GM12878 (cell line): ENCODE results near the gene DBI. TPM values are rescaled to one million over a fixed set of nuclear protein-coding genes. Genes with fewer than 3 reads are reported as not detected.

Experiments used
- ATAC-seq: fragments of 200-7000 bp; cut with Tn5 transposase; 3 replicates; pipeline ENCODE4 v1.9.1; 2020; ENCODE audit warnings: mild to moderate bottlenecking, moderate library complexity
- BruUV-seq: library from RNA; stranded (reverse); fragments of 400-500 nt; replicated peaks from 2 replicates; lab custom pipeline; 2021; lab: Mats Ljungman, UMichigan
- CTCF ChIA-PET: fragments of 300-600 bp; sonication (Branson Sonifier 250); formaldehyde crosslinking; extraction: SDS; loops from one replicate; lab custom pipeline; 2021; ENCODE audit warnings: inconsistent platforms; lab: Yijun Ruan, JAX
- POLR2A ChIA-PET: fragments of 350-600 bp; formaldehyde crosslinking; extraction: SDS; loops from one replicate; lab custom pipeline; 2021; ENCODE audit warnings: inconsistent platforms; lab: Charles Lee
- RAD21 ChIA-PET: fragments of 300-600 bp; sonication (Branson Sonifier 250); formaldehyde crosslinking; loops from one replicate; lab custom pipeline; 2023; ENCODE audit warnings: antibody characterized with exemption; ENCODE audit not compliant: unreplicated experiment; lab: Charles Lee
- SMC1A ChIA-PET: fragments of 300-600 bp; sonication (Branson Sonifier 250); formaldehyde crosslinking; loops from one replicate; lab custom pipeline; 2023; ENCODE audit not compliant: unreplicated experiment, uncharacterized antibody; lab: Charles Lee
- DNase-seq: peaks from one replicate; pipeline ENCODE4 v3.0.0-alpha.2; 2011; ENCODE audit warnings: low read depth, low spot score
- FAIRE-seq: peaks from 3 replicates; lab custom pipeline; 2011; peaks lifted over from hg19 to GRCh38; lab: Jason Lieb, UNC
- H2AFZ ChIP-seq: 2 replicates; pipeline ENCODE4 v1.6.0; 2011; ENCODE audit warnings: low read depth, low read length, control low read depth; ENCODE audit not compliant: control insufficient read depth
- H3K27ac ChIP-seq: 2 replicates; pipeline ENCODE4 v1.5.1; 2011; ENCODE audit warnings: control low read depth; ENCODE audit not compliant: control insufficient read depth, insufficient read depth
- H3K27me3 ChIP-seq, 2 experiments: replicated peaks in 1 of 2; 2 replicates each; pipeline versions ENCODE4 v1.6.0 to v1.6.1; 2011; ENCODE audit warnings: low read length in 1 of 2; ENCODE audit not compliant: control insufficient read depth in 2 of 2, insufficient read depth in 2 of 2
- H3K36me3 ChIP-seq, 2 experiments: 2 replicates each; pipeline ENCODE4 v1.5.1; 2011; ENCODE audit warnings: low read length in 1 of 2; ENCODE audit not compliant: control insufficient read depth in 2 of 2, insufficient read depth in 2 of 2
- H3K4me1 ChIP-seq: 2 replicates; pipeline ENCODE4 v1.6.1; 2011; ENCODE audit warnings: mild to moderate bottlenecking, low read length, moderate library complexity, mixed read lengths; ENCODE audit not compliant: control insufficient read depth, insufficient read depth
- H3K4me2 ChIP-seq: 2 replicates; pipeline ENCODE4 v1.6.0; 2011; ENCODE audit warnings: control low read depth; ENCODE audit not compliant: control insufficient read depth, insufficient read depth
- H3K4me3 ChIP-seq: fragments of 200-600 bp; sonication (generic); 2 replicates; pipeline ENCODE4 v1.5.1; 2016
- H3K79me2 ChIP-seq: 2 replicates; pipeline ENCODE4 v1.6.0; 2011; ENCODE audit warnings: low read length; ENCODE audit not compliant: control insufficient read depth, insufficient read depth
- H3K9ac ChIP-seq: 2 replicates; pipeline ENCODE4 v1.8.0; 2011; ENCODE audit warnings: low read length, control low read depth, mixed read lengths; ENCODE audit not compliant: control insufficient read depth, insufficient read depth
- H3K9me3 ChIP-seq: replicated peaks from 3 replicates; pipeline ENCODE4 v1.5.1; 2011; ENCODE audit warnings: mild to moderate bottlenecking, low read length; ENCODE audit not compliant: control insufficient read depth, insufficient read depth
- H4K20me1 ChIP-seq: 2 replicates; pipeline ENCODE4 v1.6.0; 2011; ENCODE audit not compliant: control insufficient read depth, insufficient read depth
- CBX5 ChIP-seq: sonication (generic); IDR thresholded peaks from 2 replicates; pipeline ENCODE4 v1.6.1; 2016; ENCODE audit warnings: low read depth, moderate library complexity, mild to moderate bottlenecking, inconsistent platforms
- CHD2 ChIP-seq: IDR thresholded peaks from 2 replicates; pipeline ENCODE4 v1.6.1; 2011; ENCODE audit warnings: low read depth, low read length, improper control_type of control experiment, borderline replicate concordance
- CHD4 ChIP-seq: fragments of 200-600 bp; sonication (generic); IDR thresholded peaks from 2 replicates; pipeline ENCODE4 v1.6.1; 2016; ENCODE audit warnings: mild to moderate bottlenecking
- FOS ChIP-seq: IDR thresholded peaks from 3 replicates; pipeline ENCODE4 v1.6.1; 2011; ENCODE audit warnings: borderline replicate concordance; ENCODE audit not compliant: insufficient read length; ENCODE audit errors: extremely low read depth
- NBN ChIP-seq: fragments of 450-650 bp; IDR thresholded peaks from 2 replicates; pipeline ENCODE4 v1.6.1; 2016
- NFIC ChIP-seq: IDR thresholded peaks from 2 replicates; pipeline ENCODE4 v1.6.1; 2012; ENCODE audit warnings: low read depth, mild to moderate bottlenecking, inconsistent platforms, low read length, moderate library complexity
- NR2F1 ChIP-seq: fragments of 450-650 bp; conservative IDR thresholded peaks from 2 replicates; pipeline ENCODE4 v1.6.1; 2017; ENCODE audit warnings: mild to moderate bottlenecking
- POU2F2 ChIP-seq: IDR thresholded peaks from 3 replicates; pipeline ENCODE4 v1.6.1; 2011; ENCODE audit warnings: low read depth, mild to moderate bottlenecking, low read length, borderline replicate concordance
- SMAD1 ChIP-seq: fragments of 450-650 bp; IDR thresholded peaks from 2 replicates; pipeline ENCODE4 v1.6.1; 2018; ENCODE audit warnings: mild to moderate bottlenecking, low read depth; ENCODE audit not compliant: partially characterized antibody
- SPI1 ChIP-seq: IDR thresholded peaks from 2 replicates; pipeline ENCODE4 v1.6.1; 2011; ENCODE audit warnings: low read depth, mild to moderate bottlenecking, low read length, moderate library complexity, borderline replicate concordance; ENCODE audit not compliant: insufficient read depth
- SREBF2 ChIP-seq: IDR thresholded peaks from 2 replicates; pipeline ENCODE4 v1.6.1; 2012; ENCODE audit warnings: mild to moderate bottlenecking, low read length
- STAT1 ChIP-seq: fragments of 450-650 bp; conservative IDR thresholded peaks from 2 replicates; pipeline ENCODE4 v1.6.1; 2014; ENCODE audit warnings: antibody characterized with exemption, mild to moderate bottlenecking
- SUPT20H ChIP-seq: IDR thresholded peaks from 2 replicates; pipeline ENCODE4 v1.6.1; 2011; ENCODE audit warnings: low read depth, mild to moderate bottlenecking, low read length, moderate library complexity, borderline replicate concordance; ENCODE audit not compliant: control insufficient read depth
- ZBED1 ChIP-seq: IDR thresholded peaks from 2 replicates; pipeline ENCODE4 v1.6.1; 2016; ENCODE audit warnings: borderline replicate concordance
- ZNF24 ChIP-seq: fragments of 450-650 bp; IDR thresholded peaks from 2 replicates; pipeline ENCODE4 v1.6.1; 2017; ENCODE audit warnings: antibody characterized with exemption, mild to moderate bottlenecking
- WGBS: methylation state at CpG from one replicate; pipeline ENCODE4 v1.1.6; 2016; ENCODE audit warnings: low lambda C conversion rate; ENCODE audit not compliant: insufficient replicate concordance, insufficient coverage; ENCODE audit errors: missing lambda C conversion rate; 5-methylcytosine and 5-hydroxymethylcytosine counted together
- in situ Hi-C: fragments of 300-500 bp; cut with MboI; formaldehyde crosslinking; loops from 9 replicates; pipeline ENCODE4 v1.14.3; 2018; ENCODE audit warnings: mixed read lengths
- intact Hi-C: fragments of 100-400 bp; cut with micrococcal nuclease; formaldehyde crosslinking; loops from one replicate; pipeline ENCODE4 v1.14.2; 2022; ENCODE audit not compliant: unreplicated experiment
- polyA plus RNA-seq, 11 experiments: library from polyadenylated mRNA; depleted of rRNA in 4 of 11; unstranded in 6 of 11; stranded (reverse) in 5 of 11; fragments of >200 nt; fragmentation: Nextera tagmentation in 4 of 11; fragmentation: Illumina TruSeq in 1 of 11; extraction: Ambion mirVana in 4 of 11; extraction: Trizol in 1 of 11; gene quantifications; 1 replicate in 1 of 11; 2 replicates in 10 of 11; pipeline versions ENCODE4 v1.2.1 to v1.2.3, GENCODE V29; 2011 to 2016; ENCODE audit warnings: inconsistent platforms in 2 of 11, missing spikeins in 2 of 11, low read depth in 1 of 11
- total RNA-seq, 4 experiments: library from RNA; depleted of rRNA in 3 of 4; stranded (reverse); fragments of >200 nt in 3 of 4; fragmentation: Illumina TruSeq in 1 of 4; extraction: Trizol in 1 of 4; gene quantifications; 2 replicates each; pipeline versions ENCODE4 v1.2.1 to v1.2.3, GENCODE V29; 2013 to 2021
- TF ChIP-seq, protein P1 (sequence below): IDR thresholded peaks from 2 replicates; pipeline ENCODE4 v1.6.1; 2011; ENCODE audit warnings: borderline replicate concordance, low read depth, mild to moderate bottlenecking, moderate library complexity, low read length; ENCODE audit not compliant: insufficient read depth, poor library complexity, severe bottlenecking

Gene DBI
- total and polyA plus RNA-seq, 10 of the 15 experiments (the other 5 are each of a cell fraction or from before 2014, with no cell fraction given), result 248 to 2,567 (median 943) TPM

GRCh38 chr2:119333360-119333759 lies 33.4 kb upstream of the DBI start:
- DNase-seq (no peak), FAIRE-seq (no peak), ATAC-seq (no peak)
- no peak overlapping the region for H3K9ac ChIP-seq
- no peak overlapping the region for H2AFZ ChIP-seq
- no TSS peak for BruUV-seq
- H3K4me1 ChIP-seq, result no peaks in the 10 kb centered on the region; the same call in 1 of the 2 replicates
- H3K79me2 ChIP-seq, result no peaks in the 10 kb centered on the region
- H3K4me3 ChIP-seq, result no peak overlapping the region
- intact Hi-C loops (no loop called here), in situ Hi-C loops (no loop called here)
- H4K20me1 ChIP-seq, result no peaks in the 10 kb centered on the region
- 80% methylated on average over 3 of the region's 3 CpGs for WGBS
- ChIA-PET RAD21 (no interaction called here), POLR2A (no interaction called here), CTCF (no interaction called here), SMC1A (no interaction called here)
- H3K4me2 ChIP-seq, result no peak overlapping the region
- TF ChIP-seq NFIC, result no peak
- no peak for TF ChIP-seq CHD4
- TF ChIP-seq SMAD1, result no peak
- no peak for TF ChIP-seq SREBF2
- no peak for TF ChIP-seq FOS
- no peaks in the 10 kb centered on the region for H3K27me3 ChIP-seq
- no peak overlapping the region for H3K27ac ChIP-seq
- H3K36me3 ChIP-seq, result no peaks in the 10 kb centered on the region; a peak in 1 of 4 replicates
- no peaks in the 10 kb centered on the region for H3K9me3 ChIP-seq

GRCh38 chr2:119333833-119334232 lies 32.9 kb upstream of the DBI start:
- in situ Hi-C loops (no loop called here), intact Hi-C loops (no loop called here)
- Histone ChIP-seq H3K27me3 (no peaks in the 10 kb centered on the region), H3K36me3 (no peaks in the 10 kb centered on the region; a peak in 1 of 4 replicates), H3K4me1 (peaks cover 4% of the 10 kb centered on the region), H3K27ac (no peak overlapping the region), H3K9me3 (no peaks in the 10 kb centered on the region), H3K4me3 (no peak overlapping the region), H3K79me2 (no peaks in the 10 kb centered on the region), H3K9ac (no peak overlapping the region), H3K4me2 (no peak overlapping the region), H2AFZ (no peak overlapping the region), H4K20me1 (no peaks in the 10 kb centered on the region)
- BruUV-seq, result no TSS peak
- 92% methylated on average over 2 of the region's 2 CpGs for WGBS
- ATAC-seq (no peak), FAIRE-seq (no peak), DNase-seq (no peak)
- ChIA-PET SMC1A (no interaction called here), POLR2A (no interaction called here), CTCF (no interaction called here), RAD21 (no interaction called here)
- no peak for TF ChIP-seq CBX5
- no peak for TF ChIP-seq SUPT20H
- no peak for TF ChIP-seq ZNF24
- TF ChIP-seq NR2F1, result no peak
- TF ChIP-seq, protein P1, sequence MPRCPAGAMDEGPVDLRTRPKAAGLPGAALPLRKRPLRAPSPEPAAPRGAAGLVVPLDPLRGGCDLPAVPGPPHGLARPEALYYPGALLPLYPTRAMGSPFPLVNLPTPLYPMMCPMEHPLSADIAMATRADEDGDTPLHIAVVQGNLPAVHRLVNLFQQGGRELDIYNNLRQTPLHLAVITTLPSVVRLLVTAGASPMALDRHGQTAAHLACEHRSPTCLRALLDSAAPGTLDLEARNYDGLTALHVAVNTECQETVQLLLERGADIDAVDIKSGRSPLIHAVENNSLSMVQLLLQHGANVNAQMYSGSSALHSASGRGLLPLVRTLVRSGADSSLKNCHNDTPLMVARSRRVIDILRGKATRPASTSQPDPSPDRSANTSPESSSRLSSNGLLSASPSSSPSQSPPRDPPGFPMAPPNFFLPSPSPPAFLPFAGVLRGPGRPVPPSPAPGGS, result no peak
- TF ChIP-seq CHD2, result no peak
- TF ChIP-seq POU2F2, result no peak
- no peak for TF ChIP-seq ZBED1
- no peak for TF ChIP-seq SPI1
- TF ChIP-seq STAT1, result no peak
- TF ChIP-seq NBN, result no peak
